Testis (tissue), 3 donors: Measurements from ENCODE around the gene ACACA. TPM values are rescaled to one million over a fixed set of nuclear protein-coding genes. Genes with fewer than 3 reads are reported as not detected.

Experiments used
- DNase-seq: peaks from one replicate; pipeline ENCODE4 v3.0.0-alpha.2; 2019
- H3K27ac ChIP-seq, 2 donors: fragments of 200-600 bp; sonication (generic); one replicate each; pipeline ENCODE4 v1.5.1; 2019
- H3K27me3 ChIP-seq: fragments of 200-600 bp; sonication (generic); one replicate; pipeline ENCODE4 v1.5.1; 2019
- H3K36me3 ChIP-seq: fragments of 200-600 bp; sonication (generic); one replicate; pipeline ENCODE4 v1.5.1; 2017; ENCODE audit warnings: low read depth; ENCODE audit errors: missing control alignments
- H3K4me1 ChIP-seq: fragments of 200-600 bp; sonication (generic); one replicate; pipeline ENCODE4 v1.5.1; 2019
- H3K4me3 ChIP-seq, 2 donors: fragments of 200-600 bp; sonication (generic); one replicate each; pipeline ENCODE4 v1.5.1; 2017 to 2019
- H3K9me3 ChIP-seq: fragments of 200-600 bp; sonication (generic); one replicate; pipeline ENCODE4 v1.5.1; 2017
- CTCF ChIP-seq, 3 experiments: fragments of 450-650 bp in 2 of 3; fragments of 200-600 bp in 1 of 3; sonication (generic) in 1 of 3; IDR thresholded peaks; one replicate each; pipeline ENCODE4 v1.5.1; 2016 to 2019; ENCODE audit warnings: antibody characterized with exemption in 3 of 3, mild to moderate bottlenecking in 2 of 3, moderate library complexity in 1 of 3
- POLR2A ChIP-seq: fragments of 450-650 bp; IDR thresholded peaks from one replicate; pipeline ENCODE4 v1.6.1; 2017; ENCODE audit warnings: antibody characterized with exemption, mild to moderate bottlenecking, moderate library complexity
- WGBS, 2 donors: methylation state at CpG; one replicate each; pipeline ENCODE4 v1.1.5; 2018; 5-methylcytosine and 5-hydroxymethylcytosine counted together
- intact Hi-C: fragments of 100-400 bp; cut with DNase I; formaldehyde crosslinking; loops from one replicate; pipeline ENCODE4 v1.15.1; 2023; ENCODE audit warnings: low total_unique reads
- polyA plus RNA-seq: library from polyadenylated mRNA; stranded (reverse); fragments of 350-450 nt; fragmentation: Illumina TruSeq; extraction: RNeasy Lipid Tissue Mini Kit (QIAGEN cat#74804); gene quantifications from one replicate; pipeline ENCODE4 v1.2.3, GENCODE V29; 2014; ENCODE audit warnings: low read depth, low replicate concordance; ENCODE audit not compliant: insufficient read depth
- total RNA-seq, 2 donors: library from RNA; depleted of rRNA; stranded (reverse); fragments of >200 nt; gene quantifications; one replicate each; pipeline ENCODE4 v1.2.3, GENCODE V29; 2016

Gene ACACA
- total and polyA plus RNA-seq, 3 donors from 2014 or later, result 43.4 to 65.0 (median 56.0) TPM

- WGBS, 2 donors, result 72 to 82% methylated on average over 2 of the region's 2 CpGs
- no peak for TF ChIP-seq CTCF (IDR thresholded peaks at IDR 0.05)
- no peak for TF ChIP-seq POLR2A
- Histone ChIP-seq H3K4me1 (peaks cover 2% of the 10 kb centered on the region), H3K9me3 (no peaks in the 10 kb centered on the region), H3K27me3 (no peaks in the 10 kb centered on the region), H3K36me3 (no peaks in the 10 kb centered on the region), H3K27ac (no peak overlapping the region), H3K4me3 (no peak overlapping the region)
- intact Hi-C loops, result no loop called here
- no peak for DNase-seq
Observed at GRCh38 chr17:37212179-37212578, 194.5 kb downstream of the ACACA start.

- H3K27ac ChIP-seq, result no peak overlapping the region
- H3K9me3 ChIP-seq, result no peaks in the 10 kb centered on the region
- H3K4me3 ChIP-seq, result no peak overlapping the region
- H3K4me1 ChIP-seq, result peaks cover 2% of the 10 kb centered on the region
- TF ChIP-seq CTCF (IDR thresholded peaks at IDR 0.05) (no peak), POLR2A (no peak)
- 52 to 56% methylated on average over 2 of the region's 2 CpGs for WGBS, 2 donors
- H3K27me3 ChIP-seq, result no peaks in the 10 kb centered on the region
- intact Hi-C loops, result no loop called here
- no peaks in the 10 kb centered on the region for H3K36me3 ChIP-seq
- DNase-seq, result no peak
Observed at GRCh38 chr17:37211136-37211535, 195.5 kb downstream of the ACACA start.

GRCh38 chr17:37207103-37207502, 199.5 kb downstream of the ACACA start:
- intact Hi-C loops, result no loop called here
- Histone ChIP-seq H3K4me1 (peaks cover 2% of the 10 kb centered on the region), H3K27ac (no peak overlapping the region), H3K4me3 (no peak overlapping the region), H3K36me3 (no peaks in the 10 kb centered on the region), H3K27me3 (no peaks in the 10 kb centered on the region), H3K9me3 (no peaks in the 10 kb centered on the region)
- no peak for DNase-seq
- no peak for TF ChIP-seq CTCF (IDR thresholded peaks at IDR 0.05)
- TF ChIP-seq POLR2A, result no peak
- 95 to 97% methylated on average over 1 of the region's 1 CpG for WGBS, 2 donors

- H3K36me3 ChIP-seq, result no peaks in the 10 kb centered on the region
- no peak overlapping the region for H3K27ac ChIP-seq
- H3K9me3 ChIP-seq, result no peaks in the 10 kb centered on the region
- H3K27me3 ChIP-seq, result no peaks in the 10 kb centered on the region
- intact Hi-C loops, result no loop called here
- H3K4me1 ChIP-seq, result peaks cover 1% of the 10 kb centered on the region
- no peak for TF ChIP-seq POLR2A
- no peak for TF ChIP-seq CTCF (IDR thresholded peaks at IDR 0.05)
- DNase-seq, result no peak
- no peak overlapping the region for H3K4me3 ChIP-seq
Observed at GRCh38 chr17:37206299-37206698, 200.3 kb downstream of the ACACA start.

GRCh38 chr17:37200497-37200896, 206.1 kb downstream of the ACACA start:
- TF ChIP-seq POLR2A, result no peak
- no peak for TF ChIP-seq CTCF (IDR thresholded peaks at IDR 0.05)
- intact Hi-C loops, result no loop called here
- no peaks in the 10 kb centered on the region for H3K27me3 ChIP-seq
- no peaks in the 10 kb centered on the region for H3K36me3 ChIP-seq
- H3K4me3 ChIP-seq, result no peak overlapping the region
- no peak overlapping the region for H3K27ac ChIP-seq
- DNase-seq, result no peak
- no peaks in the 10 kb centered on the region for H3K4me1 ChIP-seq
- WGBS, 2 donors, result 94% methylated on average over 2 of the region's 2 CpGs
- H3K9me3 ChIP-seq, result no peaks in the 10 kb centered on the region
